Transverse colon (tissue), 4 donors: Measurements from ENCODE around the gene AMER3.

Experiments
- CTCF ChIP-seq, 5 experiments: fragments of 200-600 bp in 3 of 5; fragments of 450-650 bp in 2 of 5; sonication (generic) in 3 of 5; IDR thresholded peaks; 1 replicate in 2 of 5; 2 replicates in 3 of 5; pipeline ENCODE4 v1.5.1; 2016 to 2017; ENCODE audit warnings: antibody characterized with exemption in 5 of 5, inconsistent platforms in 3 of 5, mild to moderate bottlenecking in 2 of 5, moderate library complexity in 1 of 5
- EP300 ChIP-seq: sonication (generic); formaldehyde crosslinking; IDR thresholded peaks from one replicate; pipeline ENCODE4 v1.6.1; 2017; ENCODE audit warnings: antibody characterized with exemption, low read depth
- POLR2A ChIP-seq: fragments of 450-650 bp; IDR thresholded peaks from one replicate; pipeline ENCODE4 v1.6.1; 2016; ENCODE audit warnings: antibody characterized with exemption, mild to moderate bottlenecking, moderate library complexity
- POLR2AphosphoS5 ChIP-seq, 3 donors: sonication (generic); formaldehyde crosslinking; IDR thresholded peaks; one replicate each; pipeline ENCODE4 v1.6.1; 2016; ENCODE audit warnings: antibody characterized with exemption in 3 of 3

DNA sequence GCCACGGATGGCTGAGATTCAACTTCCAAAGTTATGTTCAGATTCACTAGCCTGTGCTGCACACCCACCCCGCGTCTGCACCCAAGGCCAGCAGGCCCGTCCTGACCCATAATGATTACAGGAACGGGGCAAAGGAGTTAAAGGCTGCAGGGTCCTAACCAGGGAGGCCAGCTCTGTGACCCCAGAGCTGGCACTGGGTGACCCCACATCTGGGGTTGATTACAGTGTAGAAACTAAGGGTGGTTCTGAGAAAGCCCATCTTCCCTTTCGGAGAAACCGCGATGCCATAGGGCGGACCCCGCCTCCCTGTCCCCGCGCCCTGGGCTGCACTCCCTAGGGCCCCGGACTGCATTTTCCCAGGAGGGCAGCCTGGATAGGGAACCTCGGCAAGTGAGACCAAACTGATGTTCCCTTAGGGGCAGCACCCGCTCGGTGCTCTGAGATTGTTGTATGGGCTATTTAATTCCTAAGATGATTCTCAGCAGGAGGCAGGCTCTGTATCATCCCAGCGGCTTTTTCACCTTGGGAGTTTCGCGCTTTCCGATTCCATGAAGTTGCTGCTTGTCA lies 28.6 kb upstream of the AMER3 start:
- TF ChIP-seq CTCF (IDR thresholded peaks at IDR 0.05): no peak
- TF ChIP-seq POLR2AphosphoS5 (IDR thresholded peaks at IDR 0.05): no peak
- TF ChIP-seq EP300: no peak
- TF ChIP-seq POLR2A: no peak
